Kidney (tissue), 14 donors: ENCODE data around the gene ACADS. TPM values are rescaled to one million over a fixed set of nuclear protein-coding genes. Genes with fewer than 3 reads are reported as not detected.
A peak's percentile ranks its signal among the peaks of the same experiment; 100 is the strongest.

Experiments
- DNase-seq, 5 donors: peaks; one replicate each; pipeline ENCODE4 v3.0.0-alpha.2; 2013 to 2020
- FAIRE-seq: peaks from 2 replicates; lab custom pipeline; 2012; peaks lifted over from hg19 to GRCh38; lab: Jason Lieb, UNC
- H3K27ac ChIP-seq, 2 donors: one replicate each; pipeline ENCODE4 v1.7.0; 2013; ENCODE audit warnings: low read depth in 2 of 2, low read length in 2 of 2, inconsistent platforms in 1 of 2
- H3K27me3 ChIP-seq: one replicate; pipeline ENCODE4 v1.7.1; 2013; ENCODE audit warnings: low read length, inconsistent platforms; ENCODE audit not compliant: control insufficient read depth, insufficient read depth
- H3K36me3 ChIP-seq, 3 donors: one replicate each; pipeline versions ENCODE4 v1.7.0 to v1.7.1; 2013; ENCODE audit warnings: low read length in 3 of 3, control low read depth in 1 of 3, inconsistent platforms in 1 of 3; ENCODE audit not compliant: insufficient read depth in 3 of 3, control insufficient read depth in 2 of 3
- H3K4me1 ChIP-seq, 3 donors: one replicate each; pipeline versions ENCODE4 v1.7.0 to v1.7.1; 2013; ENCODE audit warnings: low read length in 3 of 3, inconsistent platforms in 1 of 3, low read depth in 1 of 3; ENCODE audit not compliant: control insufficient read depth in 2 of 3, insufficient read depth in 2 of 3
- H3K4me3 ChIP-seq, 3 donors: one replicate each; pipeline versions ENCODE4 v1.7.0 to v1.8.1; 2013; ENCODE audit warnings: low read length in 3 of 3, control low read depth in 1 of 3, inconsistent platforms in 1 of 3
- H3K9ac ChIP-seq, 3 donors: one replicate each; pipeline versions ENCODE4 v1.7.0 to v1.7.1; 2013; ENCODE audit warnings: low read length in 3 of 3, control low read depth in 1 of 3, inconsistent platforms in 1 of 3
- H3K9me3 ChIP-seq, 3 donors: one replicate each; pipeline versions ENCODE4 v1.7.0 to v1.7.1; 2013; ENCODE audit warnings: low read length in 3 of 3, control low read depth in 1 of 3, inconsistent platforms in 1 of 3; ENCODE audit not compliant: control insufficient read depth in 2 of 3, insufficient read depth in 1 of 3
- CTCF ChIP-seq: IDR thresholded peaks from 3 replicates; pipeline ENCODE4 v1.5.1; 2012; ENCODE audit warnings: mild to moderate bottlenecking, moderate library complexity, borderline replicate concordance; ENCODE audit not compliant: insufficient read depth; ENCODE audit errors: extremely low read depth
- intact Hi-C: fragments of 100-400 bp; cut with DNase I; formaldehyde crosslinking; loops from one replicate; pipeline ENCODE4 v1.11.1; 2022
- polyA plus RNA-seq: library from polyadenylated mRNA; stranded (reverse); fragments of 350-450 nt; fragmentation: Illumina TruSeq; extraction: RNeasy Lipid Tissue Mini Kit (QIAGEN cat#74804); gene quantifications from one replicate; pipeline ENCODE4 v1.2.3, GENCODE V29; 2014; ENCODE audit warnings: low read depth, low replicate concordance; ENCODE audit not compliant: insufficient read depth
- total RNA-seq: library from RNA; stranded (reverse); fragmentation: NEBNext Ultra II Directional; extraction: Animal tissue kit (Norgen Biotek cat#: 25700); gene quantifications from one replicate; pipeline ENCODE4 v1.2.1, GENCODE V29; 2021
- donor health status: control.
- donor health status: control.
- donor health status: control.
- donor health status: control.
- donor health status: control.
- donor health status: DM: yes; HTN: yes; CAD: no.
- donor health status: Normal renal cell carcinoma (clear cell type).

The ACADS gene
- total and polyA plus RNA-seq, 2 donors from 2014 or later: 24.4 to 133 TPM

DNA sequence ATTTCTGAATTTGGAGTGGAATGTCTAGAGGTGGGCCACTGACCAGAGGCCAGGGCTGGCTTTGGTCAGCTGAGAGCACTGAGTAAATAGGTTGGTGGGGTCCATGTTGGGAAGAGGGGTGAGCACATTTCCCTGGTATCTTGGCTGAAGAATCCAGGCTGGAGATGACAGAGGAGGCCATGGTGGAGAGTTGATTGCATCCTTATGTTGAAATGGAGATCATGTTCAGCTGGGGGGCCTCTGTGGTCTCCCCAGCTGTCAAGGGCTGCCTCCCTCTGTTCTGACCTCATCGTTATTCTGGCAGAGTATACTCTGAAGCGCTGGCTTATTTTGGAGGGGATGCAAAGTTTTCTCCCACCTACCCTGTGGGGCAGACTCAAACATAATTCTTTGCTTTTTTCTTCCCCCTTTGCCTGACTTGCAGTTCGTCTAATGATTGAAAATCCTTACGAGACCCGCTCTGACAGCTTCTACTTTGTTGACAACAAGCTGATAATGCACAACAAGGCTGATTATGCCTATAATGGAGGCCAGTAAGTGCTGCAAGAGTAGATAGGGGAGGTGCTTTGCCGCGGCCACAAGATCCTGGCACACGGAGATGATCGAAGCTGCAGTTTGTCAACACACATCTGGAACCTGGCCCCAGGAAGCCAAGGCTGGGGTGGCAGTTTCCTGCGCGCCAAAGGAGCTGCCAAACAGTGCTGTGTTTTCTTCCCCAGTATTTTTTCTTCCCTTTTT lies 6.0 kb upstream of the ACADS start:
- peaks cover 16 to 73% (median 58%) of the 10 kb centered on the region in 3 donors for H3K36me3 ChIP-seq
- DNase-seq: no peak
- no peak for TF ChIP-seq CTCF
- peak overlapping the region in 2 of 3 donors; percentile 2 to 10 for H3K4me3 ChIP-seq
- peaks cover 3 to 14% (median 8%) of the 10 kb centered on the region in 3 donors for H3K4me1 ChIP-seq
- H3K9ac ChIP-seq: no peak overlapping the region
- no peaks in the 10 kb centered on the region for H3K9me3 ChIP-seq
- H3K27ac ChIP-seq: peak overlapping the region; percentile 37 to 68
- no peak for FAIRE-seq
- intact Hi-C loops: loop anchor here (10.0 kb wide), 2 partner anchors 75 to 135 kb away; partner anchors contain the start of genes CABP1 and POP5
- no peaks in the 10 kb centered on the region for H3K27me3 ChIP-seq

DNA sequence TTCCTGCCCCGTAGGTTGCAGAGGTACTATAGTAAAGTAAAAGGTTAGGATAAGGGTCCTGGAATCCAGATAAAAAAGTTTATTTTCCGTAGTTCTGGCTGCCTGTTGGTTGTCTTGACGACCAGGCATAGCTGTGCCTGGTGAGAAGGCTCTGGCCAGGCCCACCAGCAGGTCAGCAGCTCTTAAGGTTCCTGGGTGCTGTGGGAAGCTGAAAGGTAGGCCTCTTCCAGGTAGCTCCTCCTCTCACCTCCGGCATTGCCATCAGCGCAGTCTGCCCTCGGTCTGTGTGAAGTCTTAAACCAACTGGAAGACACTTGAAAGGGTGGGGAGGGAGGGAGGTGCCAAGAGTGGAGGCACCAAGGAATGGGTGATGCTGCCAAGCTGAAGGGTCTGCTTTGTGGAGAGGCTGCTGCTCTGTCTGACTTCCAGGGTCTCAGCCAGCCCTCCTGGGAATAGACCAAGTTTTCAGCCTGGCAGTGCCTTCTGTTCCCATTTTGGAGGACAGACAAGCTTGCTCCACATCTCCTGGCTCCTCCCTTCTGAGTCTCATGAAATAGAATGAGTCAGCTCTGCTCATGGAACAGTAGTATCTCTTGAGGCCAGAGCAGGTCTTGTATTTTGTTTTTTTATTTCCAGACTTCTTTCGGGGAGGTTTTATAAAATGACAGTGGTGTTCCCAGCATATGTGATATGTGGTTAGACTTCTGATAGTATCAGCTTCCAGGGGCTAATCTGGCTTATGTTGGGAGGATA lies 5.2 kb upstream of the ACADS start:
- peaks cover 16 to 67% (median 58%) of the 10 kb centered on the region in 3 donors for H3K36me3 ChIP-seq
- peak overlapping the region in 1 of 2 donors; percentile 12 for H3K27ac ChIP-seq
- FAIRE-seq: no peak
- no peak for DNase-seq
- no peak for TF ChIP-seq CTCF
- no peaks in the 10 kb centered on the region for H3K9me3 ChIP-seq
- H3K27me3 ChIP-seq: no peaks in the 10 kb centered on the region
- H3K4me3 ChIP-seq: no peak overlapping the region
- intact Hi-C loops: no loop called here
- peaks cover 3 to 18% (median 16%) of the 10 kb centered on the region in 3 donors for H3K4me1 ChIP-seq
- H3K9ac ChIP-seq: no peak overlapping the region

DNA sequence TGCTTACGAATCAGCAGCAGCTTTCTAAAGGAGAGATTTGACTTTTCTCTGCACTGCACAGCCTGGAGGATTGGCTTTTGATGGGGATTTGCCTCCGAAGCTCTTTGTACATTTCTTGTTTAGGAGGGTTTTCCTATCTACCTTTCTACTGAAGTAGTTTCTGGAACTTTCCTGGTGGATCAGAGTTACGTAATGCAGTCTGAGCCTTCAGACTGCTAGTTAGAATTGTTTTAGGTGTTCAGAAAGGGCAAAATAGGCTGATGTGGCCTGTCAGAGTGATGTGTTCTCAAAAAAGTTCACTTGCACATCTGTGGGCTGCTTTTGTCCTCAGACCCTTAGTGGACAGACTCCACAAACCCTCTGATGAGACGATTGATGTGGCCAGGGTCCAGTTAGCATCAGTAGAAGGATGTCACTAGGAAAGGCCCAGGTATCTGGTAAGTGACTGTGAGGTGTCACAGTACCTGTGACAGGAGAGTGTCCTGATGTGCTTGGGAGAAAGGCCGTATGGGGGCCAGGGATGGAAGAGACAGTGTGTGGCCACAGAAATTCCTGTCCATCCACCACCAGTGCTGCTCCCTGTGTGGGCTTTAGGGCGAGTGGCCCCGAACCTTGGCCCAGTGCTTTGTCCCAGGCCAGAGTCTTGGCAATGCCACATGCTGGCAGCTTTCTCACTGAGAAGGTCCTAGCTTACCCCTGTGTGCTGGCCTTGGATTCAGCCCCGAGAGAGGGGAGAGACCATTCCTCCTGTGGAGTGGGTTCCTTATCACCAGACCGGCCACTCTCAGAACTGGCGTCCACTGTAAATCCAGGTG lies 4.4 kb upstream of the ACADS start:
- TF ChIP-seq CTCF: no peak
- intact Hi-C loops: no loop called here
- Histone ChIP-seq H3K27me3 (no peaks in the 10 kb centered on the region), H3K27ac (no peak overlapping the region), H3K4me3 (no peak overlapping the region), H3K9ac (no peak overlapping the region), H3K9me3 (no peaks in the 10 kb centered on the region), H3K36me3 (peaks cover 16 to 63% (median 53%) of the 10 kb centered on the region in 3 donors), H3K4me1 (peaks cover 3 to 19% (median 16%) of the 10 kb centered on the region in 3 donors)
- DNase-seq (no peak), FAIRE-seq (no peak)
